SK-N-SH treated with all-trans-retinoic acid at 6 μM for 48 hours (cell line): Measurements from ENCODE around the gene OSBPL3.

Experiments used
- ARNTL ChIP-seq: fragments of 450-650 bp; formaldehyde crosslinking; IDR thresholded peaks from 2 replicates; pipeline ENCODE4 v1.5.0; 2020; ENCODE audit warnings: low read depth, mild to moderate bottlenecking, moderate library complexity, borderline replicate concordance
- GLIS3 ChIP-seq: fragments of 250-450 bp; sonication (Bioruptor Pico); IDR thresholded peaks from 2 replicates; pipeline ENCODE4 v1.5.0; 2020; ENCODE audit warnings: mild to moderate bottlenecking, moderate library complexity
- OSR1 ChIP-seq: fragments of 250-450 bp; sonication (Bioruptor Pico); IDR thresholded peaks from 2 replicates; pipeline ENCODE4 v1.8.0; 2022; ENCODE audit warnings: moderate library complexity, mild to moderate bottlenecking, inconsistent platforms
- PPARA ChIP-seq: fragments of 250-450 bp; sonication (Bioruptor Pico); IDR thresholded peaks from 2 replicates; pipeline ENCODE4 v1.5.0; 2020; ENCODE audit warnings: mild to moderate bottlenecking, borderline replicate concordance
- RARB ChIP-seq: fragments of 250-450 bp; sonication (Bioruptor Pico); IDR thresholded peaks from 2 replicates; pipeline ENCODE4 v1.8.0; 2021; ENCODE audit warnings: mild to moderate bottlenecking, moderate library complexity
- TCF4 ChIP-seq: fragments of 250-450 bp; sonication (Bioruptor Pico); IDR thresholded peaks from 2 replicates; pipeline ENCODE4 v1.8.0; 2021; ENCODE audit warnings: mild to moderate bottlenecking, moderate library complexity, borderline replicate concordance
- ZC3H10 ChIP-seq: fragments of 250-450 bp; sonication (Bioruptor Pico); IDR thresholded peaks from 2 replicates; pipeline ENCODE4 v1.5.1; 2021; ENCODE audit warnings: mild to moderate bottlenecking, moderate library complexity
- ZFP3 ChIP-seq: fragments of 250-450 bp; sonication (Bioruptor Pico); IDR thresholded peaks from 2 replicates; pipeline ENCODE4 v1.5.0; 2020; ENCODE audit warnings: mild to moderate bottlenecking, moderate library complexity
- ZNF565 ChIP-seq: fragments of 450-650 bp; formaldehyde crosslinking; conservative IDR thresholded peaks from 2 replicates; pipeline ENCODE4 v1.5.0; 2020; ENCODE audit warnings: low read depth, mild to moderate bottlenecking, moderate library complexity
- ZNF70 ChIP-seq: fragments of 450-650 bp; formaldehyde crosslinking; IDR thresholded peaks from 2 replicates; pipeline ENCODE4 v1.5.0; 2020; ENCODE audit warnings: mild to moderate bottlenecking, moderate library complexity
- TF ChIP-seq, protein P1 (sequence below): fragments of 250-450 bp; sonication (Bioruptor Pico); IDR thresholded peaks from 2 replicates; pipeline ENCODE4 v1.8.0; 2020; ENCODE audit warnings: mild to moderate bottlenecking, moderate library complexity, borderline replicate concordance

- TF ChIP-seq, protein P1, sequence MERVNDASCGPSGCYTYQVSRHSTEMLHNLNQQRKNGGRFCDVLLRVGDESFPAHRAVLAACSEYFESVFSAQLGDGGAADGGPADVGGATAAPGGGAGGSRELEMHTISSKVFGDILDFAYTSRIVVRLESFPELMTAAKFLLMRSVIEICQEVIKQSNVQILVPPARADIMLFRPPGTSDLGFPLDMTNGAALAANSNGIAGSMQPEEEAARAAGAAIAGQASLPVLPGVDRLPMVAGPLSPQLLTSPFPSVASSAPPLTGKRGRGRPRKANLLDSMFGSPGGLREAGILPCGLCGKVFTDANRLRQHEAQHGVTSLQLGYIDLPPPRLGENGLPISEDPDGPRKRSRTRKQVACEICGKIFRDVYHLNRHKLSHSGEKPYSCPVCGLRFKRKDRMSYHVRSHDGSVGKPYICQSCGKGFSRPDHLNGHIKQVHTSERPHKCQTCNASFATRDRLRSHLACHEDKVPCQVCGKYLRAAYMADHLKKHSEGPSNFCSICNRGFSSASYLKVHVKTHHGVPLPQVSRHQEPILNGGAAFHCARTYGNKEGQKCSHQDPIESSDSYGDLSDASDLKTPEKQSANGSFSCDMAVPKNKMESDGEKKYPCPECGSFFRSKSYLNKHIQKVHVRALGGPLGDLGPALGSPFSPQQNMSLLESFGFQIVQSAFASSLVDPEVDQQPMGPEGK (CRISPR knock-in tag): no peak
- TF ChIP-seq GLIS3 (CRISPR knock-in tag) (no peak), ZFP3 (no peak), ZC3H10 (CRISPR knock-in tag) (no peak), ZNF565 (CRISPR knock-in tag) (no peak), PPARA (CRISPR knock-in tag) (no peak), ARNTL (CRISPR knock-in tag) (no peak), ZNF70 (CRISPR knock-in tag) (no peak), RARB (CRISPR knock-in tag) (no peak), OSR1 (CRISPR knock-in tag) (no peak), TCF4 (CRISPR knock-in tag) (no peak)
Observed at GRCh38 chr7:24958399-24958798, 21.6 kb downstream of the OSBPL3 start.
